Small intestine (tissue), 7 donors: ENCODE measurements around the gene DOCK4. TPM values are rescaled to one million over a fixed set of nuclear protein-coding genes. Genes with fewer than 3 reads are reported as not detected.
A peak's percentile ranks its signal among the peaks of the same experiment; 100 is the strongest.
"Not testable (repeated sequence)": the region's sequence is repeated elsewhere in the genome, so short reads cannot be mapped to it uniquely, and the experiment has no call there.

ENCODE experiments used
- DNase-seq, 2 donors: peaks; one replicate each; pipeline versions ENCODE4 v3.0.0 to v3.0.0-alpha.2; 2013
- FAIRE-seq: peaks from 2 replicates; lab custom pipeline; 2012; peaks lifted over from hg19 to GRCh38; lab: Jason Lieb, UNC
- H3K27ac ChIP-seq, 3 donors: one replicate each; pipeline ENCODE4 v1.5.1; 2013; ENCODE audit warnings: low read length in 2 of 3, mild to moderate bottlenecking in 2 of 3, control low read depth in 1 of 3, inconsistent platforms in 1 of 3, low read depth in 1 of 3, moderate library complexity in 1 of 3
- H3K27me3 ChIP-seq, 3 donors: one replicate each; pipeline ENCODE4 v1.6.1; 2013; ENCODE audit warnings: low read length in 3 of 3, inconsistent platforms in 1 of 3; ENCODE audit not compliant: control insufficient read depth in 3 of 3, insufficient read depth in 3 of 3
- H3K36me3 ChIP-seq, 3 donors: one replicate each; pipeline ENCODE4 v1.6.1; 2013; ENCODE audit warnings: low read length in 3 of 3, inconsistent platforms in 1 of 3, low read depth in 1 of 3, mild to moderate bottlenecking in 1 of 3, moderate library complexity in 1 of 3; ENCODE audit not compliant: control insufficient read depth in 3 of 3, insufficient read depth in 2 of 3
- H3K4me1 ChIP-seq, 3 donors: one replicate each; pipeline ENCODE4 v1.6.1; 2013; ENCODE audit warnings: low read length in 2 of 3, inconsistent platforms in 1 of 3, low read depth in 1 of 3, mild to moderate bottlenecking in 1 of 3, moderate library complexity in 1 of 3; ENCODE audit not compliant: control insufficient read depth in 3 of 3, insufficient read depth in 2 of 3
- H3K4me3 ChIP-seq, 3 donors: one replicate each; pipeline ENCODE4 v1.5.1; 2013; ENCODE audit warnings: low read length in 3 of 3, control low read depth in 1 of 3, inconsistent platforms in 1 of 3, low read depth in 1 of 3, mild to moderate bottlenecking in 1 of 3, moderate library complexity in 1 of 3
- H3K9me3 ChIP-seq, 2 donors: one replicate each; pipeline ENCODE4 v1.6.1; 2013; ENCODE audit warnings: low read depth in 1 of 2, low read length in 1 of 2; ENCODE audit not compliant: control insufficient read depth in 2 of 2, insufficient read depth in 1 of 2
- WGBS, 3 donors: extraction: QIAGEN DNeasy Blood & Tissue Kit; methylation state at CpG; one replicate each; pipeline ENCODE4 v1.1.7; 2013; 5-methylcytosine and 5-hydroxymethylcytosine counted together
- polyA plus RNA-seq, 4 donors: library from polyadenylated mRNA; stranded (reverse) in 3 of 4; unstranded in 1 of 4; fragments of 200-250 nt in 3 of 4; fragments of 120-200 nt in 1 of 4; gene quantifications; one replicate each; pipeline versions ENCODE4 v1.2.1 to v1.2.3, GENCODE V29; 2013
- donor health status: healthy with polysubstance abuse.
- donor health status: control.
- donor health status: control.
- donor health status: Bipolar disorder and iron deficiency.
- donor health status: healthy.

The DOCK4 gene
- polyA plus RNA-seq, 4 donors: 1.9 to 4.1 (median 3.8) TPM; not detected in 1

GRCh38 chr7:112128461-112129425 is 77.5 kb downstream of the DOCK4 start:
- not testable (repeated sequence) for H3K4me1 ChIP-seq, H3K27me3 ChIP-seq, DNase-seq, H3K9me3 ChIP-seq, H3K4me3 ChIP-seq, FAIRE-seq, H3K27ac ChIP-seq, H3K36me3 ChIP-seq
- 65 to 68% (median 65%) methylated on average over 5 to 6 of the region's 8 CpGs for WGBS, 3 donors

- 85 to 97% (median 93%) methylated on average over 8 to 10 of the region's 13 CpGs for WGBS, 3 donors
- H3K27me3 ChIP-seq, H3K36me3 ChIP-seq, DNase-seq, H3K4me3 ChIP-seq, H3K4me1 ChIP-seq, H3K9me3 ChIP-seq, FAIRE-seq, H3K27ac ChIP-seq: not testable (repeated sequence)
These were observed 78.2 kb downstream of the DOCK4 start for GRCh38 chr7:112128041-112128440.

- Histone ChIP-seq H3K4me3 (no peak overlapping the region), H3K4me1 (no peaks in the 10 kb centered on the region), H3K9me3 (peaks cover 0 to 1% of the 10 kb centered on the region in 2 donors), H3K36me3 (no peaks in the 10 kb centered on the region), H3K27me3 (no peaks in the 10 kb centered on the region), H3K27ac (no peak overlapping the region)
- 70 to 73% (median 73%) methylated on average over 2 of the region's 2 CpGs for WGBS, 3 donors
- DNase-seq: no peak
- FAIRE-seq: no peak
These were observed 80.9 kb downstream of the DOCK4 start for GRCh38 chr7:112125250-112125649.

GRCh38 chr7:112124061-112124766 is 82.0 kb downstream of the DOCK4 start:
- H3K4me3 ChIP-seq: no peak overlapping the region
- no peaks in the 10 kb centered on the region for H3K4me1 ChIP-seq
- no peak for FAIRE-seq
- 88 to 90% (median 90%) methylated on average over 9 of the region's 9 CpGs for WGBS, 3 donors
- H3K27ac ChIP-seq: peak overlapping the region in 1 of 3 donors; percentile 27
- peaks cover 0 to 1% of the 10 kb centered on the region in 2 donors for H3K9me3 ChIP-seq
- DNase-seq: no peak
- H3K36me3 ChIP-seq: no peaks in the 10 kb centered on the region
- no peaks in the 10 kb centered on the region for H3K27me3 ChIP-seq

GRCh38 chr7:112122798-112123197 is 83.4 kb downstream of the DOCK4 start:
- no peaks in the 10 kb centered on the region for H3K27me3 ChIP-seq
- H3K27ac ChIP-seq: no peak overlapping the region
- 90 to 95% (median 94%) methylated on average over 2 of the region's 2 CpGs for WGBS, 3 donors
- no peak overlapping the region for H3K4me3 ChIP-seq
- DNase-seq: no peak
- H3K36me3 ChIP-seq: no peaks in the 10 kb centered on the region
- peaks cover 0 to 1% of the 10 kb centered on the region in 2 donors for H3K9me3 ChIP-seq
- H3K4me1 ChIP-seq: no peaks in the 10 kb centered on the region
- no peak for FAIRE-seq

- DNase-seq: no peak
- no peaks in the 10 kb centered on the region for H3K4me1 ChIP-seq
- H3K27ac ChIP-seq: no peak overlapping the region
- peaks cover 0 to 1% of the 10 kb centered on the region in 2 donors for H3K9me3 ChIP-seq
- no peak for FAIRE-seq
- H3K27me3 ChIP-seq: no peaks in the 10 kb centered on the region
- H3K36me3 ChIP-seq: no peaks in the 10 kb centered on the region
- H3K4me3 ChIP-seq: no peak overlapping the region
These were observed 84.1 kb downstream of the DOCK4 start for GRCh38 chr7:112122144-112122543.

- no peak for DNase-seq
These were observed 84.9 kb downstream of the DOCK4 start for GRCh38 chr7:112121318-112121717.

GRCh38 chr7:112120696-112121217 is 85.4 kb downstream of the DOCK4 start:
- no peak for FAIRE-seq

More at GRCh38 chr7:112121318-112121717, 84.9 kb downstream of the DOCK4 start:
- H3K4me1 ChIP-seq: no peaks in the 10 kb centered on the region
- no peak overlapping the region for H3K27ac ChIP-seq
- FAIRE-seq: no peak
- peaks cover 0 to 1% of the 10 kb centered on the region in 2 donors for H3K9me3 ChIP-seq
- 65 to 79% (median 77%) methylated on average over 3 of the region's 3 CpGs for WGBS, 3 donors
- H3K36me3 ChIP-seq: no peaks in the 10 kb centered on the region
- H3K4me3 ChIP-seq: no peak overlapping the region
- no peaks in the 10 kb centered on the region for H3K27me3 ChIP-seq

More at GRCh38 chr7:112120696-112121217, 85.4 kb downstream of the DOCK4 start:
- no peak overlapping the region for H3K4me3 ChIP-seq
- H3K36me3 ChIP-seq: no peaks in the 10 kb centered on the region
- H3K27ac ChIP-seq: no peak overlapping the region
- 71 to 83% (median 71%) methylated on average over 1 of the region's 1 CpG for WGBS, 3 donors
- H3K9me3 ChIP-seq: peaks cover 0 to 1% of the 10 kb centered on the region in 2 donors
- H3K4me1 ChIP-seq: no peaks in the 10 kb centered on the region
- DNase-seq: no peak
- H3K27me3 ChIP-seq: no peaks in the 10 kb centered on the region
